ENCODE data around the gene CYP2B6.

Gene CYP2B6

GRCh38 chr19:41023193-41023592 lies 32.1 kb downstream of the CYP2B6 start:
- H4K20me1 ChIP-seq (ENCODE audit: insufficient read depth, low read length), result no peaks in the 10 kb centered on the region
- peaks cover 3% of the 10 kb centered on the region for H3K27me3 ChIP-seq (ENCODE audit: insufficient read depth, low read length, poor library complexity)
- H3K4me3 ChIP-seq (ENCODE audit: low read depth in 1 of 2, low read length in 2 of 2), result no peak overlapping the region
- H2AFZ ChIP-seq (ENCODE audit: low read depth, low read length), result no peak overlapping the region
- no peaks in the 10 kb centered on the region for H3K79me2 ChIP-seq (ENCODE audit: insufficient read depth, low read length)
- no peak for DNase-seq
- TF ChIP-seq EZH2 (IDR thresholded peaks at IDR 0.05; ENCODE audit: borderline replicate concordance, low read depth, low read length, severe bottlenecking), result no peak
- TF ChIP-seq CTCF (IDR thresholded peaks at IDR 0.05; ENCODE audit: borderline replicate concordance, extremely low read depth, low read length, poor library complexity, severe bottlenecking), result no peak
- H3K36me3 ChIP-seq (ENCODE audit: insufficient read depth, low read length), result no peaks in the 10 kb centered on the region
- H3K27ac ChIP-seq (ENCODE audit: low read length), result no peak overlapping the region
- no peak for ATAC-seq (ENCODE audit: insufficient read depth, low read depth)
- H3K4me2 ChIP-seq (ENCODE audit: insufficient read depth, low read length), result no peak overlapping the region
- no peaks in the 10 kb centered on the region for H3K9me3 ChIP-seq (ENCODE audit: insufficient read depth, low read length, severe bottlenecking)
- H3K9ac ChIP-seq (ENCODE audit: low read depth, low read length), result no peak overlapping the region
- no peaks in the 10 kb centered on the region for H3K4me1 ChIP-seq (ENCODE audit: insufficient read depth, low read length)

- no peaks in the 10 kb centered on the region for H4K20me1 ChIP-seq (ENCODE audit: insufficient read depth, low read length)
- H3K27ac ChIP-seq (ENCODE audit: low read length), result no peak overlapping the region
- ATAC-seq (ENCODE audit: insufficient read depth, low read depth) (no peak), DNase-seq (no peak)
- no peaks in the 10 kb centered on the region for H3K4me1 ChIP-seq (ENCODE audit: insufficient read depth, low read length)
- H3K4me3 ChIP-seq (ENCODE audit: low read depth in 1 of 2, low read length in 2 of 2), result no peak overlapping the region
- H3K27me3 ChIP-seq (ENCODE audit: insufficient read depth, low read length, poor library complexity), result peaks cover 6% of the 10 kb centered on the region
- H3K9ac ChIP-seq (ENCODE audit: low read depth, low read length), result no peak overlapping the region
- no peaks in the 10 kb centered on the region for H3K36me3 ChIP-seq (ENCODE audit: insufficient read depth, low read length)
- no peaks in the 10 kb centered on the region for H3K79me2 ChIP-seq (ENCODE audit: insufficient read depth, low read length)
- no peak overlapping the region for H3K4me2 ChIP-seq (ENCODE audit: insufficient read depth, low read length)
- H3K9me3 ChIP-seq (ENCODE audit: insufficient read depth, low read length, severe bottlenecking), result no peaks in the 10 kb centered on the region
- no peak overlapping the region for H2AFZ ChIP-seq (ENCODE audit: low read depth, low read length)
- TF ChIP-seq CTCF (IDR thresholded peaks at IDR 0.05; ENCODE audit: borderline replicate concordance, extremely low read depth, low read length, poor library complexity, severe bottlenecking) (no peak), EZH2 (IDR thresholded peaks at IDR 0.05; ENCODE audit: borderline replicate concordance, low read depth, low read length, severe bottlenecking) (no peak)
These were observed 34.3 kb downstream of the CYP2B6 start for GRCh38 chr19:41025411-41025810.

GRCh38 chr19:41025871-41026270 lies 34.8 kb downstream of the CYP2B6 start:
- Histone ChIP-seq H3K27ac (ENCODE audit: low read length) (no peak overlapping the region), H3K4me3 (ENCODE audit: low read depth in 1 of 2, low read length in 2 of 2) (no peak overlapping the region), H3K79me2 (ENCODE audit: insufficient read depth, low read length) (no peaks in the 10 kb centered on the region), H3K4me1 (ENCODE audit: insufficient read depth, low read length) (no peaks in the 10 kb centered on the region), H4K20me1 (ENCODE audit: insufficient read depth, low read length) (no peaks in the 10 kb centered on the region), H3K9me3 (ENCODE audit: insufficient read depth, low read length, severe bottlenecking) (no peaks in the 10 kb centered on the region), H3K9ac (ENCODE audit: low read depth, low read length) (no peak overlapping the region), H3K27me3 (ENCODE audit: insufficient read depth, low read length, poor library complexity) (peaks cover 3% of the 10 kb centered on the region), H3K4me2 (ENCODE audit: insufficient read depth, low read length) (no peak overlapping the region), H3K36me3 (ENCODE audit: insufficient read depth, low read length) (no peaks in the 10 kb centered on the region), H2AFZ (ENCODE audit: low read depth, low read length) (no peak overlapping the region)
- no peak for ATAC-seq (ENCODE audit: insufficient read depth, low read depth)
- TF ChIP-seq EZH2 (IDR thresholded peaks at IDR 0.05; ENCODE audit: borderline replicate concordance, low read depth, low read length, severe bottlenecking), result no peak
- TF ChIP-seq CTCF (IDR thresholded peaks at IDR 0.05; ENCODE audit: borderline replicate concordance, extremely low read depth, low read length, poor library complexity, severe bottlenecking), result no peak
- no peak for DNase-seq
